Endothelial cell of umbilical vein (primary cell): ENCODE data around the gene KRTAP4-12. TPM values are rescaled to one million over a fixed set of nuclear protein-coding genes. Genes with fewer than 3 reads are reported as not detected.
"Not testable (repeated sequence)": the region's sequence is repeated elsewhere in the genome, so short reads cannot be mapped to it uniquely, and the experiment has no call there.

Experiments used
- BruUV-seq: library from RNA; stranded (reverse); fragments of 400-500 nt; replicated peaks from 2 replicates; lab custom pipeline; 2021; lab: Mats Ljungman, UMichigan
- CTCF ChIA-PET: fragments of 300-600, 350-600 bp; sonication (Branson Sonifier 250); formaldehyde crosslinking; loops from one replicate; lab custom pipeline; 2021; ENCODE audit warnings: antibody characterized with exemption, inconsistent platforms; lab: Charles Lee
- POLR2A ChIA-PET: fragments of 300-600, 350-600 bp; sonication (Branson Sonifier 250); formaldehyde crosslinking; loops from one replicate; lab custom pipeline; 2021; ENCODE audit warnings: antibody characterized with exemption, inconsistent platforms; lab: Charles Lee
- DNase-seq: peaks from one replicate; pipeline ENCODE4 v3.0.0-alpha.2; 2011; ENCODE audit warnings: low read depth, low spot score
- FAIRE-seq: peaks from 2 replicates; lab custom pipeline; 2011; peaks lifted over from hg19 to GRCh38; lab: Jason Lieb, UNC
- H2AFZ ChIP-seq: 2 replicates; pipeline ENCODE4 v1.6.0; 2012; ENCODE audit warnings: low read depth, low read length, control low read depth, inconsistent platforms
- H3K27ac ChIP-seq: 2 replicates; pipeline ENCODE4 v1.5.1; 2011; ENCODE audit warnings: low read depth, mild to moderate bottlenecking, control low read depth, low read length, moderate library complexity; ENCODE audit not compliant: insufficient read depth
- H3K27me3 ChIP-seq, 2 experiments: 2 replicates each; pipeline versions ENCODE4 v1.6.0 to v1.6.1; 2011; ENCODE audit warnings: low read length in 2 of 2, mixed read lengths in 1 of 2; ENCODE audit not compliant: control insufficient read depth in 2 of 2, insufficient read depth in 2 of 2
- H3K36me3 ChIP-seq, 2 experiments: 2 replicates in 1 of 2; 3 replicates in 1 of 2; pipeline ENCODE4 v1.5.1; 2011; ENCODE audit warnings: low read length in 2 of 2, mild to moderate bottlenecking in 1 of 2, moderate library complexity in 1 of 2; ENCODE audit not compliant: control insufficient read depth in 2 of 2, insufficient read depth in 2 of 2; ENCODE audit errors: extremely low read depth in 1 of 2
- H3K4me1 ChIP-seq: 3 replicates; pipeline ENCODE4 v1.5.1; 2011; ENCODE audit warnings: mild to moderate bottlenecking, low read length; ENCODE audit not compliant: control insufficient read depth, insufficient read depth; ENCODE audit errors: extremely low read depth
- H3K4me2 ChIP-seq: 2 replicates; pipeline ENCODE4 v1.6.1; 2011; ENCODE audit warnings: low read length, control low read depth, mixed read lengths; ENCODE audit not compliant: insufficient read depth
- H3K4me3 ChIP-seq, 3 experiments: fragments of 200-600 bp in 1 of 3; sonication (generic), shearing (Covaris generic) in 1 of 3; replicated peaks in 1 of 3; 2 replicates each; pipeline ENCODE4 v1.5.1; 2011 to 2016; ENCODE audit warnings: control low read depth in 3 of 3, low read length in 3 of 3, mild to moderate bottlenecking in 2 of 3, inconsistent platforms in 1 of 3, low read depth in 1 of 3, moderate library complexity in 1 of 3; ENCODE audit not compliant: insufficient read depth in 1 of 3
- H3K79me2 ChIP-seq: 2 replicates; pipeline ENCODE4 v1.6.0; 2012; ENCODE audit warnings: low read length, inconsistent platforms; ENCODE audit not compliant: control insufficient read depth, insufficient read depth
- H3K9ac ChIP-seq: replicated peaks from 2 replicates; pipeline ENCODE3; 2011; ENCODE audit warnings: low read length, control low read depth; ENCODE audit not compliant: insufficient read depth; ENCODE audit errors: extremely low read depth
- H3K9me1 ChIP-seq: replicated peaks from 3 replicates; pipeline ENCODE4 v1.6.0; 2011; ENCODE audit warnings: mild to moderate bottlenecking, low read length; ENCODE audit not compliant: control insufficient read depth, insufficient read depth; ENCODE audit errors: extremely low read depth
- H3K9me3 ChIP-seq: replicated peaks from 2 replicates; pipeline ENCODE4 v1.5.1; 2012; ENCODE audit warnings: low read length, inconsistent platforms; ENCODE audit not compliant: control insufficient read depth, insufficient read depth
- H4K20me1 ChIP-seq: replicated peaks from 2 replicates; pipeline ENCODE3; 2011; ENCODE audit warnings: mild to moderate bottlenecking, low read length; ENCODE audit not compliant: control insufficient read depth, insufficient read depth; ENCODE audit errors: extremely low read depth
- EZH2 ChIP-seq: IDR thresholded peaks from 2 replicates; pipeline ENCODE4 v1.6.1; 2012; ENCODE audit warnings: borderline replicate concordance, low read depth, mild to moderate bottlenecking, moderate library complexity, low read length, inconsistent platforms; ENCODE audit not compliant: severe bottlenecking
- FOS ChIP-seq: IDR thresholded peaks from 2 replicates; pipeline ENCODE4 v1.6.1; 2011; ENCODE audit warnings: mild to moderate bottlenecking, low read length, moderate library complexity, borderline replicate concordance; ENCODE audit not compliant: insufficient read depth
- MYC ChIP-seq: IDR thresholded peaks from one replicate; pipeline ENCODE4 v1.6.1; 2011; ENCODE audit warnings: mild to moderate bottlenecking, low read depth, low read length
- POLR2AphosphoS5 ChIP-seq: IDR thresholded peaks from 2 replicates; pipeline ENCODE4 v1.6.1; 2012; ENCODE audit warnings: low read depth, mild to moderate bottlenecking, control low read depth, low read length, moderate library complexity; ENCODE audit not compliant: insufficient read depth
- dilution Hi-C: fragments of 300-500 bp; cut with MboI; formaldehyde crosslinking; loops from one replicate; pipeline ENCODE4 v1.15.0; 2019; ENCODE audit warnings: low sequenced_read_pairs; ENCODE audit not compliant: extremely low pct_ligation_motif_present
- intact Hi-C: fragments of 100-400 bp; cut with micrococcal nuclease; formaldehyde crosslinking; loops from one replicate; pipeline ENCODE4 v1.10.0; 2022
- polyA plus RNA-seq, 4 experiments: library from polyadenylated mRNA; depleted of rRNA in 3 of 4; stranded (reverse) in 3 of 4; unstranded in 1 of 4; fragments of >200 nt; gene quantifications; 2 replicates each; pipeline versions ENCODE4 v1.2.1 to v1.2.3, GENCODE V29; 2011 to 2012; ENCODE audit warnings: missing spikeins in 1 of 4
- total RNA-seq: library from RNA; stranded (reverse); gene quantifications from 2 replicates; pipeline ENCODE4 v1.2.3, GENCODE V29; 2021
- TF ChIP-seq, protein P1 (sequence below): IDR thresholded peaks from 2 replicates; pipeline ENCODE4 v1.6.1; 2011; ENCODE audit not compliant: insufficient read depth, insufficient read length
- TF ChIP-seq, protein P2 (sequence below), 2 donors: IDR thresholded peaks; 1 replicate in 1 of 2; 2 replicates in 1 of 2; pipeline ENCODE4 v1.5.1; 2011; ENCODE audit warnings: low read length in 2 of 2, mild to moderate bottlenecking in 2 of 2, moderate library complexity in 2 of 2, control low read depth in 1 of 2, inconsistent platforms in 1 of 2, low read depth in 1 of 2; ENCODE audit not compliant: insufficient read depth in 1 of 2; ENCODE audit errors: extremely low read depth in 1 of 2

KRTAP4-12 gene
- total and polyA plus RNA-seq, 2 donors (not counting 3 experiments of a cell fraction or from before 2014, with no cell fraction given) = not detected

DNA sequence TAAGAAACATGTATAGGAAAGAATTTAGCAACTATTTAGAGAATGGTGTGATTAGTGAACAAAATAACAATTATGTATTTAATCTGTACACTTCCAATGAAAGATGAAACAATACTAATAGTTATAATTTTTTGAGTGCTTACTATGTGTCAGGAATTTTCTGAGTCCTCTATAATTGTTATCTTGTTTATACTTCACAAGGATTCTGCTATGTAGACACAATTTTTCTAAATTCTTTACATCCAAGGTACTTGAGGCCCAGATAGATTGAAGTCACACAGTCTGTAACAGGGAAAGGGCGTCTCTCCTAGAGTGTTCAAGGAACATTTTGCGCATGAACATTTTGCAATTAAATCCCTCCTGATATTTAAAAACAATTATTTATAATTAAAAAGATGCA lies 1.1 kb upstream of the KRTAP4-12 start:
- Histone ChIP-seq H4K20me1 (no peaks in the 10 kb centered on the region), H3K9me3 (no peaks in the 10 kb centered on the region), H3K9me1 (no peaks in the 10 kb centered on the region), H2AFZ (no peak overlapping the region), H3K4me3 (no peak overlapping the region), H3K27me3 (no peaks in the 10 kb centered on the region), H3K79me2 (no peaks in the 10 kb centered on the region), H3K9ac (no peak overlapping the region), H3K4me2 (no peak overlapping the region), H3K4me1 (peaks cover 3% of the 10 kb centered on the region), H3K27ac (no peak overlapping the region), H3K36me3 (no peaks in the 10 kb centered on the region)
- no TSS peak for BruUV-seq
- FAIRE-seq (no peak), DNase-seq (no peak)
- no peak for TF ChIP-seq EZH2
- TF ChIP-seq POLR2AphosphoS5 = no peak
- no peak for TF ChIP-seq MYC
- TF ChIP-seq, protein P1, sequence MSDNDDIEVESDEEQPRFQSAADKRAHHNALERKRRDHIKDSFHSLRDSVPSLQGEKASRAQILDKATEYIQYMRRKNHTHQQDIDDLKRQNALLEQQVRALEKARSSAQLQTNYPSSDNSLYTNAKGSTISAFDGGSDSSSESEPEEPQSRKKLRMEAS = no peak
- TF ChIP-seq FOS = no peak
- TF ChIP-seq, protein P2, sequence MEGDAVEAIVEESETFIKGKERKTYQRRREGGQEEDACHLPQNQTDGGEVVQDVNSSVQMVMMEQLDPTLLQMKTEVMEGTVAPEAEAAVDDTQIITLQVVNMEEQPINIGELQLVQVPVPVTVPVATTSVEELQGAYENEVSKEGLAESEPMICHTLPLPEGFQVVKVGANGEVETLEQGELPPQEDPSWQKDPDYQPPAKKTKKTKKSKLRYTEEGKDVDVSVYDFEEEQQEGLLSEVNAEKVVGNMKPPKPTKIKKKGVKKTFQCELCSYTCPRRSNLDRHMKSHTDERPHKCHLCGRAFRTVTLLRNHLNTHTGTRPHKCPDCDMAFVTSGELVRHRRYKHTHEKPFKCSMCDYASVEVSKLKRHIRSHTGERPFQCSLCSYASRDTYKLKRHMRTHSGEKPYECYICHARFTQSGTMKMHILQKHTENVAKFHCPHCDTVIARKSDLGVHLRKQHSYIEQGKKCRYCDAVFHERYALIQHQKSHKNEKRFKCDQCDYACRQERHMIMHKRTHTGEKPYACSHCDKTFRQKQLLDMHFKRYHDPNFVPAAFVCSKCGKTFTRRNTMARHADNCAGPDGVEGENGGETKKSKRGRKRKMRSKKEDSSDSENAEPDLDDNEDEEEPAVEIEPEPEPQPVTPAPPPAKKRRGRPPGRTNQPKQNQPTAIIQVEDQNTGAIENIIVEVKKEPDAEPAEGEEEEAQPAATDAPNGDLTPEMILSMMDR (IDR thresholded peaks at IDR 0.05; ENCODE audit: extremely low read depth in 1 of 2, insufficient read depth in 1 of 2, low read depth in 1 of 2, low read length in 2 of 2) = no peak
- ChIA-PET POLR2A (no interaction called here), CTCF (interaction anchor here (1.3 kb wide), 1 partner anchor 538 kb away, joined by 3 read pairs; no protein-coding TSS in a partner anchor)
- intact Hi-C loops = no loop called here
- dilution Hi-C loops = no loop called here

DNA sequence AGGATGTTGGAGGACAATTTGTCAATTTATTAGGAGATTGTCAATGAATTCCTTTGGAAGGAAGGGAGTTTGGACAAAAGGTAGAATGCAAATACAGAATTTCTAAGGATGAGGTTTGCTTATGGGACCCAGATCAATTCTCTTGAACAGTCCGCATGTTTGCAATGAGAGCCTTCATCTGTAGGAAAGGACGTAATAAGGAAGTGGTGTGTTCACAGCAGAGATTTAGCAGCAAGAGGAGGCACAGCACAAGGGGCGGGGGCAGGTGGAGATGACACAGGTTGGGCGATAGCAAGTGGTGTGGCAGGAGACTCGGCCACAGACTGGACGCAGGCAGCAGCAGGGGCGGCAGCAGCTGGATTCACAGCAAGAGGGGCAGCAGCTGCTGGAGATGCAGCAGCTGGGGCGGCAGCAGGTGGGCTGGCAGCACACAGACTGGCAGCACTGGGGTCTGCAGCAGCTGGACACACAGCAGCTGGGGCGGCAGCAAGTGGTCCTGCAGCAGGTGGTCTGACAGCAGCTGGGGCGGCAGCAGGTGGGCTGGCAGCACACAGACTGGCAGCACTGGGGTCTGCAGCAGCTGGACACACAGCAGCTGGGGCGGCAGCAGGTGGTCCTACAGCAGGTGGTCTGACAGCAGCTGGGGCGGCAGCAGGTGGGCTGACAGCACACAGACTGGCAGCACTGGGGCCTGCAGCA lies 541 bp downstream of the KRTAP4-12 start:
- FAIRE-seq, H2AFZ ChIP-seq, H3K4me2 ChIP-seq, H4K20me1 ChIP-seq, dilution Hi-C loops, H3K4me1 ChIP-seq, H3K27me3 ChIP-seq, BruUV-seq, H3K4me3 ChIP-seq, intact Hi-C loops, H3K9ac ChIP-seq, H3K79me2 ChIP-seq, POLR2A ChIA-PET, DNase-seq, CTCF ChIA-PET, H3K9me1 ChIP-seq, H3K9me3 ChIP-seq, H3K36me3 ChIP-seq, H3K27ac ChIP-seq: not testable (repeated sequence)
